GM18867 (cell line): ENCODE measurements around the gene CLK3.
"Not testable (repeated sequence)": the region's sequence is repeated elsewhere in the genome, so short reads cannot be mapped to it uniquely, and the experiment has no call there.

Source experiments
- ATAC-seq: cut with Tn5 transposase; IDR thresholded peaks from one replicate; pipeline ENCODE4 v1.9.1; 2021; ENCODE audit warnings: mild to moderate bottlenecking, moderate library complexity; ENCODE audit not compliant: unreplicated experiment

CLK3 gene

DNA sequence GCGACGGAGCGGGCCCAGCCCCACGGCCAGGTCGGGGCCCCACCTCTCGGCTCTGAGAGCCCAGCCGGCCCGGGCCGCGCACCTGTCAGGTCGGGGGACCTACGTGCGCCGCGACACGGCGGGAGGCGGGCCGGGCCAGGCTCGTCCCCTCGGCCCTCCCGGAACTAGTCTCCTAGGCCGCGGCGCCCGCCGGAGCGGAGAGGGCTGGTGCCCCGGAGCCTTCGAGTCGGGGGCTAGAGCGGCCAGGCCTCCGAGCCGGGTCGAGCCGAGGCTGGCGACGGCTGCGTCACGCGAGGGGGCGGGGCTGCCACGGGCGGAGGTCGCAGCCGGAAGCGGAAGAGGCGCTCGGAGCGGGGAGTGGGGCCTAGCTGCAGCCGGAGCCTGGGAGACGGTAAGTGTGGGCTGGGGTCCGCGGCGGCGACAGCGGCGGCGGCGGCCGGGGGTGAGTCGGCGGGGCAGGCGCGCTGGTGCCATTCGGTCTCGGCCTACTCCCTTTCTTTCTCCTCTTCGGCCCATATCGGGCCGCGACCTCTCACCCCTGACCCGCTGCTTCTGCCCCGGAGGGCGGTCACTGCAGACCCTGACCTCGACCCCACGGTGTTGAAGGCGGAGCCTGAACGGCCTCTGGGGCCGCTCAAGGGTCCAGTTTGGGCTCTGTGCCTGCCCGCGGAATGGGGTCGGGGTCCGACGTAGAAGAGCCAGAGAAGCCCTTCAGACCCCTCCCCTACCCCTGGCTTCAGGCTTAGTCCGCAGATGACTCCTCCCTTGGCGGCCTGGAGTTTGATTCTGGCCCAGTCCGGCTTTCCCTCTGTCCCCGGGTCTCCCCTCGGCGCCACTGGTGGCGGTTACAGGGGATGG is at the start of gene CLK3:
Gene CLK3 (plus strand): TSS at position 329 of the 858 bp plus-strand sequence. CDS start 3,361 bp downstream, outside the sequence.
- peak; percentile 79 for ATAC-seq

DNA sequence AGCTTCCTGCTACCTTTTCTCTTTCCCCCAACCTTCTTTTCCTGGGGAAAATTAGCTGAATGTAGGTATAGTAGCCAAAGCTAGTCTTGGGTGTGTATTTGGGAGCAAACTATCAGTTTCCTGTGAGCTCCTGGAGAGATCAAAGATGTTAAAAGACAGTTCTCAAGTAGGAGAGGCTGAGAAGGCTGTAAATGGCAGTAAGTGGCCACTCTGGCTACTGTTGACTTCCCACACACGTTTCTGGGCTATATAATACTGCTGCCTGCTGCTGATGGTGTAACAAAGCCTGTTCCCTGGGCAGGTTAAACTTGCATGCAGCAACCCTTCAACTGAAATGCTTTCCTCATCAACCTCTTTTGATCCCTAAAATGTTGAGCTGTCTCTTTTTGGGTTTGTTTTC is 47.0 kb upstream of the CLK3 start:
- no peak for ATAC-seq

DNA sequence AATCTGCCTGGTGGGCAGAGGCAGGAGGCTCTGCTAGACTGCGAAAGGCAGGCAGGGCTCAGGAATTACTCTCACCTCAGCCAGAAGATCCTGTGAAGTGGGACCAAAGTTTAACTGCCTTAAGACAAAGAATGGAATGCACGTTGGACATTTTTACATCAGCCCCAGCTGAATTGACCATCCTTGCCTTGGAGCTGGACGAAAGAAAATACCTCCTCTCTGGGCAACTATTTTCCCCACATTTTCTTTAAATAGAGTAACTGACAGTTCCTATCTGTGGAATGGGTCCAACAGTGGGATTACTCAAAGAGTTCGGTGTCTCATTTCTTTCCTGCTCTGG is 45.9 kb upstream of the CLK3 start:
- no peak for ATAC-seq

DNA sequence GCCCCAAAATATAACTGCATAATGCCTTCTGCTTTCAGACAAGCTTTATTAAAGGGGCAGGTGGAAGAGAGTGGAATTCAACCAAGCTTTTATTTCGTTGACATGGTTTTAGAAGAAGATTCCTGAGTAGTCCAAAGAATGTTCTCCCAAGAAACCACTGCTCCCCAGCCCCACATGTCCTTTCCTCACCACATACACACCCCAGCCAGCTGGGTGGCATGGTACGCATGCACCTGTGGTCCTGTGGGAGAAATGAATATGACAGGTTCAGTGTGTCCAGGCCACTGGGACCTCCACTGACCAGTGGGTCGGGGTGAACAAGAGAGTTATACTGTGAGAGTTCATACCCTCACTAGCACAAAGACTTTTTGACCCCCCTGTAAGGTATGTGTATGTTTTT is 44.4 kb upstream of the CLK3 start:
- no peak for ATAC-seq

DNA sequence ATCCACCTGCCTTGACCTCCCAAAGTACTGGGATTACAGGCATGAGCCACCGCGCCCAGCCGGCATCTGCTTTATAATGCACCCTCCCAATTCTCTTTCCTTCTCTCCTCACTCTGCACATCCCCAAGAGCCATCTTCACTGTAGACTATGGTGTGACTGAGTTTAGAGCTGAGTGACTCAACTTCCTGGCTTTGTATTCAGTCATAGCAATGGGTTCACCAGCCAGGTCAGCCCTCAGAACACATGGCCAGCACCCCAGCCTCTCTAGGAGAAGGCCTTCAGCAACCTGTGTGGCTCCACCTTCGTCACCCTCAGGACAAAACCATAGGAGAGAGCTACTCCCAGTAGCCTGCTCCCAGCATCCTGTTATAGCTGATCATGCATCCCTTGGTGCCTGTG is 41.6 kb upstream of the CLK3 start:
- no peak for ATAC-seq

DNA sequence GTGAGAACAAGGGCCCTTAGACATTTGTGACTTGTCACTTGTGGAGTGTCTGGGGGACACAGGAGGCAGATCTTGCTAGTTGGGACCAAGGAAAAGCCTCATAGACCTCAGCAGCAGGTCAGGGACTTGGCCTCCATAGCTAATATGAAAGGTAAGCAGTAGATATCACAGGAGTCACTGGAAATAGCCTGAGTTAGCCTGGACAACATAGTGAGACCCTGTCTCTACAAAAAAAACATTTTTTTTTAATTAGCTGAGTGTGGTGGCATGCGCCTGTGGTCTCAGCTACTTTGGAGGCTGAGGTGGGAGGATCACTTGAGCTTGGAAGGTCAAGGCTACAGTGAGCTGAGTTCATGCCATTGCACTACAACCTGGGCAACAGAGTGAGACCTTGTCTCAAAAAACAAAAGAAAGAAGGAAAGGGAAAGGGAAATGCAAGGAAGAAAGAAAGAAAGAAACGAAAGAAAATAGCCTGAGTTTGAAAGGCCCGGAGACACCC is 37.1 kb upstream of the CLK3 start:
- ATAC-seq: no peak

DNA sequence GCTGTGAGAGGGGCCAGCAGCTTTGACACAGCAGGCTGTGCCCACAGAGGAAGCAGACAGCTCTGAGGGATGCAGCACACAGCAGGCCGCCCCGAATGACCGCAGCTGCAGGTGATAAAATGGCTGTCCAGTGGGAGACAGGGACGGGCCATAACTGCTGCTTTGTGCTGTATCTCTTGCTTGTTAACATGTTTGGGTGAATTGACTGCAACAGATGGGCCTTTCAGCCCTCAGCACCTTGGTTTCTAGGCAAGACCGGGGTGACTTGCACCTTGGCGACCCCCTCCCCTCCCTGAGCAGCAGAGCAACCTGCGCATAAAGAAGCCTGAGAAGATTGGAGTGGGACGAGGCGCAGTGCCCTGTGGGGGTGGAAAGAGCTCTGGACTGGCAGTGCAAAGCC is 36.6 kb upstream of the CLK3 start:
- no peak for ATAC-seq

DNA sequence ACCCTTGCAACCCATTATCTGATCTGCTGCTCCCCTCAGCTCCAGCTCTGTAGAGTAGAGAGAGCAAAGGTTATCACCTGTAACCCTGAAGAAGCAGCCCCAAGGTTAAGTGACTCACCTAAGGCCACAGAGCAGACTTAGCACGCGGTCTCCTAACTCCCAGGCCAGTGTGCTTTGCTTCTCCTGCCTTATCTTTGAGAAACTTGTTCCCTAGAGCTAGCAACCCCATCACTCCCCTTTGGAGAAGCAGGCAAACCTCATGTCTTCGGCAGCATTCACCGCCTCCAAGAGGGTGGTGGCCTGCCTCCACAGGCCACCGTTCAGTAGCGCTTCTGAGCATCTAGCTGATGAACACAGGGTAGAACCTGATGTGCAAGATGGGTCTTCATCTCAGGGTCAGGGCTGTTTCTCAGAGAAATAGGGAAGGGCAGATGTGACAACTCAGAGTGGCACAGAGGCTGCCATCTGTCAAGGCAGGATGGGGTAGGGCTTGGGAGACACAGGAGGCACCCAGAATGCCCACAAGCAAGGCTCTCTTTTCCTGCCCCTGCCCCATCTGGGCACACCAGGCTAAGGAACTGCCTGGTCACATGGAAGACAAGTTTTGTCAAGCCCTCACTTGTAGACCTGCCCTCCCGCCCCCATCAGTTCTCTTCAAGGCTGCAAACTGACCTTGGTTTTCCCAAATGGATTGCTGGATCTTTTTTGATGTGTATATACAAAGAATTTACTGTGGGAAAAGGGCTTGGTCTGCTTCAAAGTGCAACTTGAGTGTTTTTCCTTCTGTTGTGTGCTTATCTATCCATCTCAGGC is 34.9 kb upstream of the CLK3 start:
- no peak for ATAC-seq

DNA sequence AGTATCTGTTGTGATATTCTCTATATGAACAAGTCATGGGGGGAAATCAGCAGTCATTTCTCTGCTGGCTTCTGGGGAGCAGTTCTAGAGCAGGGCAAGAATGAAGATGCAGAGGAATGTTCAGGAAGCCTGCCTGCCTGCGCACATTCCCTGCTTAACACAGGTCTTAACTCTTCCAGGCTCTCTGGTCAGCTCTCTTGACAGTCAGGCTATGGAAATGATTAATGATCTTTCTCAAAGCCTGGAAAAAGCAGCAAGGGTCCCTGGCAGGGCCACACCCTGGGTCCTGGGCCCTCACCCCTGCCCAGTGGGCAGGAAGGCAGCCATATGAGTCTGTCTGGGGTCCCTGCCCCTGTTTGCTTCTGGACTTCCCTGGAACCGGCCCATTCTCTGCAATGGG is 31.4 kb upstream of the CLK3 start:
- no peak for ATAC-seq

DNA sequence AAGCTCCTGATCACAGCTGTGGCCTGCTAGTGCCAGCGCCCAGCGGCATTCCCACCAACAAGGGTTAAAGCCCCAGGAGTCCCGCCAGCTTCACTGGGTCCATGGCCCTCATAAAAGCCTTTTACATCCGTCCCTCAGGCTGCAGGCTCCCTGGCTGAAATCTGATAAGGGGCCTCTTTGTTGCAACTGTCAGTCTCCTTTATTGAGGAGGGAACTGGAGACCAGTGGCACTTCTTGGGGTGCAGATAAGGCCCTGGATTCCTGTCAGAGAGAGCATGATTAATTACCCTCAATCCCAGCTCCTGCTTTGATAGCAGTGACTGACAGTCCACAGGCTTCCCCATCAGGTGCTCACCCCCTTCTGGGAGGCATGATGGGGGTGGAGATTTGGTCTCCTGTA is 30.9 kb upstream of the CLK3 start:
- ATAC-seq: no peak

DNA sequence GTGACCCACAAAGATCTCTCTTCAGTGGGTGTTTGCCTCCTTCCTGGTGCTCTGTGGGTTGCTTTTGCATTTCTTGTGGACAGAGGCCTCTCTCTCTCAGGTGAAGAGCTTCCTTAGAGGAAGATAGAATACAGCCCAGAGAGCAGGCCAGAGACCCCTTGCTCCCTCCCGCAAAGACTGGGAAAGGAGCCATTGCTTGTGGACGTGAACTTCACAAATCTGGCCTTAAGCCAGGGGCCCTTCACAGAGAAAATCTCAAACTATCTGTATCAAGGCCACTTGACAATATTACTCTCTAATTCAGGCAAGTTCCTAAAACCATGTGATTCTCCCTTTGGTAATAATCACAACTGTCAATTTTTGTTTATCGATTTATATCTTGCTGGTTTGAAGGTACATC is 30.4 kb upstream of the CLK3 start:
- ATAC-seq: no peak

DNA sequence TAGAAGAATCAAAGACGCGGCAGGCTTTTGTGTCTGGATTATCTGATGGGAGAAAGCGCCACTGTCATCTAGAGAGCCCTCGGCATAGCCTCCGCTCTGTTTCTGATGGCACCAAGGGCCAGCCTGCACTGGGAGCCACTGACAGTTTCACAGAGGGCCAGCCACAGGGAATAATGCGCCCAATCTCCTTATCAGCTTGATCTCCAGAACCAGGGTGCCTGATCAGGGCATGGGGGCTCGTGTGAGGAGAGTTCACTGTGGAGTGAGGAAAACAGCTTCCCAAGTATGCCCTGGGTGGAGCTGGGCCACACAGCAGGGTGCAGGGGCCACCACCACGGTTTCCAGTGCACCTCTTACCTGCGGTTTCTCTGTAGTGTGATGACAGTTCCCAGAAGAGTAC is 29.8 kb upstream of the CLK3 start:
- ATAC-seq: no peak

DNA sequence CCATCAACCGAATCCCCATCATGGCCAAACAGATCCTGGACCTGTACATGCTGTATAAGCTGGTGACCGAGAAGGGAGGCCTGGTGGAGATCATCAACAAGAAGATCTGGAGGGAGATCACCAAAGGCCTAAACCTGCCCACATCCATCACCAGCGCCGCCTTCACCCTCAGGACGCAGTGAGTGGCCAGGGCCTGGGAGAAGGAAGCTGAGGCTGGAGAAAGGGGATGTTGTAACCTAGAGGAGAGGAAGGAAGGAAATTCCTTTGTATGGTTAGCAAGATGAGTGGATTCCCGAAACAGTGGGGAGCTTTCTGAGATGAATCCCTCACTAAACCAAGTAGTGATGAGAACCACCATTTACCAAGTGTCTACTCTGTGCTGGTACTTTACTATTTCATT is 25.8 kb upstream of the CLK3 start:
- no peak for ATAC-seq

DNA sequence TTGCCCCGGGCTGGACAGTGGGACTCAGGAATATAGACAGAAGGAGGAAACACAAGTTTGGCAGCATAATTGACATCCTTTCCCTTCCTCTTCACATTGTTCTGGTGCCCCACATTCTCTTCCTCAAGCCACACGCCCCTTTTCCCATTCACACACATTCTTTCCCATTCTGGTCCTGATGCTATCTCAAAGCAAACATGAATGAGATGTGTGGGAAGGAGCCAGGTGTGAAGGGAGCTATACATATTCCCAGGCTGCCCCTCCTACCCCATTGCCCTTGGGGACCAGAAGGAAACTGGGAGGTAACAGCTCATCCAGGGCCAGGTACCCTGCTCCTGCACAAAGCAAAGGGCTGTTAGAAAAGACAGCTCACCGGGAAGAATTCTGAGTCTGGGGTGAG is 23.4 kb upstream of the CLK3 start:
- no peak for ATAC-seq

DNA sequence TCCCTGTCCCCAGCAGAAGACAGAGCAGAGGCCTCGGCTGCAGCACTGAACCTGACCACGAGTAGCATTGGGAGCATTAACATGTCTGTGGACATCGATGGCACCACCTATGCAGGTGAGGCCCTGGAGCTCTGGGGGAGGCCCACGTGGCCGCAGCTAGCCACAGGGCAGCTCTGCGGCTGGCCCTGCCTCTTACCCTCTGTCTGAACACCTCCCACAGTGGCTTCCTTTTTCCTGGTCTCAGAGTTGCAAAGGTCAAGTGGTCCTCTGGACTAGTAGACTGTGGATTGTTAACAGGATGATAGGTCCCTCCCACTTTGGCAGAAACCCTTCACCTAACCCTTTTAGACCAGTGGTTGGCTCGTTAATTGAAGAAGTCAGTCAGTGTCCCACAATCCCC is 22.5 kb upstream of the CLK3 start:
- no peak for ATAC-seq

DNA sequence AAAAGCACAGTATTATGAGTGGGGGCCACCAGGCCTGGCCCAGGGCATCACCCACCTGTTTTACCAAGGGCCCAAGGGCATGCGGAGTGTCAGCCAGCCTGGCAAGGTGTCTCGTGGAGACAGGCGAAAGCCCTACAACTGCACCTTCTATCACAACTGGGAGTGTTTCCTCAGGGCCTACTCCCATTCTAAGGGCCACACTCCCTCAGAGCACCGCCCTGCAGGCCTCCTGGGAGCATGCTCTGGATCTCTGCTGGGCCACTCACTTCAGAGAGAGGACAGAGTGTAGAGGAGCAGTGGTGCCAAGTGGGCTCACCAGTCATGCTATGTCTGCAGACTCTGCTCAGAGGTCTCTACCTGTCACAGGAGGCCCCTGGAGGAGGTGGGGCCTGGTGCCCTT is 21.2 kb upstream of the CLK3 start:
- no peak for ATAC-seq

DNA sequence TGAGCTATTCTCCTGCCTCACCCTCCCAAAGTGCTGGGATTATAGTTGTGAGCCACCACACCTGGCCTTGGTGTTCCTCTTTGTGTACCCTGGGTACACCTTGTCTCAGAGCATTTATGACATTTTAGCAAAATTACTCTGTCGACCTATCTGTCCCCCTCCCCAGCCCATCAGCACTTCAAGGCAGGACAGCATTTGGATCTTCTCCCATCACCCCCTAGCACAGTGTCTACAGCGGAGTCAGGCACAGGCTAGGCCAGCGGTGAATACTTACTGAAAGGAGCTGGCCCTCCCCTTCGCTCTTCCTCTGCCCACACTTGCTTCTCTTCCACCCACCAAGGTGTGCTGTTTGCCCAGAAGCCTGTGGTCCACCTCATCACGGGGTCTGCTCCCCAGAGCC is 20.4 kb upstream of the CLK3 start:
- ATAC-seq: no peak

DNA sequence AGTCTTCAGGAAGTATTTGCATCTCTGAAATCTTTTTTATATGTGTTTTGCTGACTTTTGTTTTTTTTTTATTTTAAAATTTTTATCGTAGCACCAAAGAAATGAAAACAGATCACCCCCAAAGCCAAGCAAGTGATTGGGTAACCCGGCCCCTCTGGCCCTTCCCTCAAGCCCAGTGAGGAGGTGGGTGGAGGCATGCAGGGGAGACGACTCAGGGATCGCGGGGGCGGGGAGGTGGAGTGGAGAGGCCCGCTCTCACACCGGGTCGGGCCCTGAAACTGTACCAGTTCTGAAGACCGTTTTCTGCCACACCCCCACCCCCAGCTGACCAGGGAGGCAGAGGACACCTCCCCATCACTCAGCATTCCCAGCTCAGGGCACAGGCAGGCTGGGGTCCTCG is 18.9 kb upstream of the CLK3 start:
- ATAC-seq: not testable (repeated sequence)

DNA sequence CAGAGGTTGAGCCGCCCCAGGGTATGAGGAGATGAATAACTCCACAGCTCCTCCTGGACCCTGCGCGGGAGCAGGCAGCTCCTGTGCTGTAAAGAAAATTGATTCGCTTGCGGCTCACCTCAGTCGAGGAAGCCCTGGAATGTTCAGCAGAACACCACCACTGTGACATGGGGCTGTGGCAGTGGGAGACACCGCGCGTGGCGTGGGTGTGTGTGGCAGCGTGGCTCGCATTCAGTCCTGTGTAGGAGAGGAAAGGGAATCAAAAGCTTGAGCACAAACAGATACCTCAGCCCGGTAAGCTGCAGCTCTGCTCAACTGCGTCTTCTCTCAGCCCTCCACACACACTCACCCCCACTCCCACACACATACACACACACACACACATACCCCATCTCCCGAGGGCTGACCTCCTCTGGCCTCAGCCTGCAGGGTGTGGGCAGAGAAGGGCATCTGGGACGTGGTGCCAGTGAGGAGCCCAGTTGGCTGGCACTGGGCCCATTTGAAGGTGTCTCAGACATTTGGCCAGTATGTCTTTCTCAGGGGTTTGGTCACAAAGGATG is 18.4 kb upstream of the CLK3 start:
- not testable (repeated sequence) for ATAC-seq

DNA sequence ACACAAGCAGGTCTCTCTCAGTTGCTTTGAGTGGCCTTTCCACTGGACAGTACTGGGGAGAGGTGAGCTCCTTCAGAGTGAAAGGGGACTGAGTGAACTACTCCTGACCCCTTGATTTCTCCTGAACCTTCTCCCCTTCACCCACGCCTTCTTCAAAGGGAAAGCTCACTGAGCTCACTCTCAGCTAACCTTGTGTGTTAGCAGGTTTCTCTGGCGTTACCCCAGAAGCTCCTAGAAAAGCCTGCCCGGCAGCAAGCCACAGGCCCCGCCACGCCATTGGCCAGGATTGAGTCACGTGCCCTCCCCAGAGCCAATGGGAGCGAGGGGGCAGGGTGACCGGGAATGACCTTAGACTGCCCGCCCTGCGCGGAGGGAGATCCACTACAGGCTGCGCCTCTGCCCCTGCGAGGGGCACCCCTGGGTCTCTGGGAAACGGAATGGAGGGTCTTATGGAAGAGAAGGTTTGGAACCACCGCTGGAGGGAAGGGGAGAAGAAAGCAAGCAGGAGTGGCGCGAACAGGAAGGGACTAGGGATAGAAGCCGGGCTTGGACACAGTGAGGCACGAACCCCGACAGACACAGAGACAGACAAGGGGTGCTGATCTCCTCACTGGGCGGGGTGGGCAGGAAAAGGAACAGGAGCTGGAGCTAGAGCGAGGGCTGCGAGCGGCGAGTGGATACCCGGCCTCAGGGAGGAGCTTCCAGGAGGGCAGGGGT is 17.4 kb upstream of the CLK3 start:
- peak; percentile 89 for ATAC-seq

DNA sequence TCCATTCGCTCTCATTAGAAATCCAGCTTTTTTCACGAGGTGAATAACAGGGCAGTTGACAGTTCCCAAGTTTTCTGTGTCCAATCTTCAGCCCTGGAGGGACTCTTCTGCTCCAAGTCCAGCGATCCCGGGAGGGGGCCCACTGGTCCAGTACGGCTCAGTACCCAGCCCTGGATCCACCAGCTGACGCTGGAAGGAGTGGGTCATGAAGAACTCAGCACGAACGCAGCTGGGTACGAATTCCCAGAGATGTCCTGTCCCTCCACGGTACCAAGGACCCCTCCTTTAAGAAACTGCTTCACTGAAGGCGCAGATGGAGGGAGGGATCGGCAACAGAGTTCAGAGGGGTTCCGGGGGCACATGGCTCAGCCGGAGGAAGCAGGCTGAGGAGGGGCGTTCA is 16.5 kb upstream of the CLK3 start:
- no peak for ATAC-seq
